A172 (cell line): ENCODE data around the gene CDC42BPA. TPM values are rescaled to one million over a fixed set of nuclear protein-coding genes. Genes with fewer than 3 reads are reported as not detected.

ENCODE experiments used
- DNase-seq: peaks from one replicate; pipeline ENCODE4 v3.0.0-alpha.2; 2015; ENCODE audit warnings: low spot score
- total RNA-seq: library from RNA; depleted of rRNA; stranded (reverse); fragments of >200 nt; shearing (Covaris generic); gene quantifications from 2 replicates; pipeline ENCODE4 v1.2.3, GENCODE V29; 2014

The CDC42BPA gene
- total RNA-seq, 1 experiment from 2014 or later = 36.9 TPM

DNA sequence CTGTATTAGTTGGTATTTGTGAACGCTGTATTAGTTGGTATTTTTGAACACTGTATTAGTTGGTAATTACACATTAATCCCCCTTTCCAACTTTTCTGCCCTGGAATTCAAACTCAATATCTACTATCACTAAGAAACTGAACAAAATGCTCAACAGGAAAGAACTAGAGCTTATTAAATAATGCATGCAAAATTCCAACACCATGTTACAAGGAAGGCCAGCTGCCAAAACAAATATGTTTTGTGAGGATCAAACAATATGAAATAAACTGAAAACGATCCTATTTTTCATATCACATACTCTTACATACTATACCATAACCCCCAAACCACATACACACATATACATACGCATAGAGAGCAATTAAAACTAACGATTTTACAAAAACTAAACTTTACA is 104.9 kb downstream of the CDC42BPA start:
- no peak for DNase-seq

DNA sequence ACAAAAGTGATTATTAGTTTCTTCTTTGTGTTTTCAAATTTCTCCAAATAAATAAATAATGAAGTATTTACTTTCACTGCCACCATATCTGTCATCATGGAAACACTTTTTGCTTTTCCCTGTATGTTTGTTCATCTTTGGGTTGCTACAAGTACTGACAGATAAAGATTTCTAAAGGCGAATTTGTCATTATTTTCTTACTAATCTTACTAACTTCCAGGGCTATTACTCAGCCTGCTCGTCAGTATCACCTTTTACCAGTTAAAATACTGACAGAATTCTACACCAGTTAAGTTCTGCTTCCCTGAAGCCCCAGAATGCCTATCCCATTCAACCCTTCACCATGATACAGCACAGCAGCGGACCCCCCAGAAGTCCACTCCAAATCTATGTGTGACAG is 106.1 kb downstream of the CDC42BPA start:
- no peak for DNase-seq

DNA sequence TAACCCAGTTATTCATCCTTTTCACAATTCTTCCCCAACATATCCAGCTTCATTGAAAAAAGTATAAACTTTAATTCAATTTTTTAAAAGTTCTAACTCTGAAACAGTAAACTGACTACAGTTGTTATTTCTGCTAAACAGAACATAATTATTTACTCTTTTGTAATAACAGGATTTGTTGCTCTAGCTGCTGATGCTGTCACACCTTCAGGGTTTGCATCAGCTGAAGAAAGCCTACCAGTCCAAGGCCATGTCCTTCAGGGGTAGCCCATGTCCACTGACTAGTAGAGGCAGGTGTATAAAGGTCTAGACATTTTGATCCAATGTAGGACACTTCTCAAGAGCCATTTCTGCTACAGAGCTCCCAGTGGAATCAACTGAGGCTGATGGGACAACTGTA is 107.7 kb downstream of the CDC42BPA start:
- no peak for DNase-seq

DNA sequence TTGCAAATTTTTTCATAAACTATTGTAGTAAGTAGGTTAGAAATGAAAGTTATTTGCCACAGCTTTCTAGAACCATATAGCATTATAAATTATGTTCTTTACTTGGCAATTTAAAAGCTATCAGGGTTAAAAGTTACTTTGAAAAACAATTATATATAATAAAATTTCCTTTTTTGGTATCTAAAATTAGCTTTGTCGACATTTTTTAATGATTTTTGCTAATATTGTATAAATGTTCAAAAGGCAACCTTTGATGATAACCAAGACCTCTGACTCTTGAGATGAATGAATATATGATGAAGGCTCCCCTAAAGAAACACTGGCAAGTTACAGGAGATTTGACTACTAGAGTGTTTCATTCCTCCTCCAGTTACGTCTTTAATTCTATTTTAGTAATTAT is 121.2 kb downstream of the CDC42BPA start:
- DNase-seq = no peak

DNA sequence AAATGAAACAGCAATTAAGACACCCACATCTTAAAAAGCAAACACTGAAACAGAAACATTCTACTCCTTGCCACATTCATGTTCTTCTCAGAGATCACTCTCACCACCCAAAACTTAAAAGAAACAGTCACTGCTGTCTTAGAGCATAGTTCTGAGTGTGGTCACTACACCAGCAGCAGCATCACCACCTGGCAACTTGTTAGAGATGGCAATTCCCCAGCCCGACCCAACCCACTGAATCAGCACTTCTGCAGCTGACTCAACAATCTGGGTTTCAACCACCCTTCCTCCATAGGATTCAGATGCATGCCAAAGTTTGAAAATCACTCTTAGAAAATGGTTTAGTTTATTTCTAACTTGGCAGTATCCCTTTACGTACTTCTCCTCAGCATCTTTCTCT is 126.1 kb downstream of the CDC42BPA start:
- DNase-seq = peak; percentile 89

DNA sequence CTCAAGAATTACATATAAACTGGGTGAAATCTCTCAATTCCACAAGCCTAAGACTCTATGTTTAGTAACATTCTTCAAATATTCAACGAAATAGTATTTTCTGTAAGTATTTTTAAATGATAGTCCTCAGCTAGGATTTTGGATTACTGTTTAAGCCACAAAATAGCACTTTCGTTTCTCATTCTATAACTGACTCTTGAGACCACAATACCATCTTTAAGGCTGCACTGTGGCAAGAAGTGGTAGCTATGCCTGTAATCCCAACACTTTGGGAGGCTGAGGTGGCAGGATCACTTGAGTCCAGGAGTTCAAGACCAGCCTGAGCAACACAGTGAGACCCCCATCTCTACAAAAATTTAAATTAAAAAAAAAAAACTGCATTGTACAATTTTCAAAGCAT is 126.7 kb downstream of the CDC42BPA start:
- no peak for DNase-seq

DNA sequence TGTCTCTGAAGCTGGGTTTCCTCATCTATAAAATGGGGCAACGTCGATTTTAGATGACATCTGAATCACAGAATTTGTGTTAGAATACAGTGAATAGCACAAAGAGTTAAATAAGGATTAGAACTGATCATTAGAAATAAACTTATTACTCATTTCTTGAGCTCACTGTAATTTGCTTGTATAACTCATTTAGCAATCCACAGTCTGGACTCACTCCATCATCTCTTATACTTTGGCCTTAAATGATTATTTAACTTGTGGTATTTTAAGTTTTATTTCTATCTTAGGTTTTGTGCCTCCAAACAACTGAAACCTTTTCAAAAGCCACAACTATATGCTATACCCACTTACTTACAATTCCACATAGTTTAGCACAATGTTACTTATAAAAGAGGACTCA is 128.0 kb downstream of the CDC42BPA start:
- no peak for DNase-seq

DNA sequence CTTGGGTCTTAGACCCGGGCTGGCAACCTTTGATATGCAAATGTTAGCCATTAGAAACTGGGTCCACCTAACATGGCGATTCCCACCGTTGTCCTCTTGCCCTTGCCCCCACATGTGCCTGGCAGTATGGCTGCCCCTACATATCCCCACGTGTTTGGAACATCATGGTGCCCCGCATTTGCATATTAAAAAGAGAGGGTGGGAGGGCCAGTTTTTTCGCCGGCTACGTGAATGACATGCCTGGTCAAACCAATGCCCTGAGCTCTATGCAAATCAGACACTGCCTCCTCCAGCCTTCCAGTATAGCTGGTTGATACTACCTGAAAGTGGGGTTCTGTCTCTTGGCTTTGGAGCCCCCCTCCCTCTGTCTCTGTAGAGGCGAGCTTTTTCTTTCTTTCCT is 133.0 kb downstream of the CDC42BPA start:
- DNase-seq = no peak

DNA sequence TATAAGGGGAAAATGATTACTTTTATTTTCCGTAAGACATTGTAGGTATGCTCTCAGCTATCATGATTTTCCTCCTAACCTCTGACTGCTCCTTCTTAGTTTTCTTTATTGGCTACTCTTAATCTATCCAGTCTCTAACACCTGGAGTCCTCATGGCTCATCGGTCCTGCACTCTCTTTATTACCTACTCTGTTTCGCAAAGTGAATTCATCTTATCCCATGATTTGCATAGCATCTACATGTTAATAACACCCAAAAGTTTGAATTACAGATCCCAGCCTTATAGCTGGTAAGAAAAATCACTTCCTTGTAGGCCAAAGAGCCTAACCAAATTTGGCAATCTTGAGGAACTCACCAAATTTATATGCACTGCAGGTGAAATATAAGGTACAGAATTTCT is 136.3 kb downstream of the CDC42BPA start:
- no peak for DNase-seq

DNA sequence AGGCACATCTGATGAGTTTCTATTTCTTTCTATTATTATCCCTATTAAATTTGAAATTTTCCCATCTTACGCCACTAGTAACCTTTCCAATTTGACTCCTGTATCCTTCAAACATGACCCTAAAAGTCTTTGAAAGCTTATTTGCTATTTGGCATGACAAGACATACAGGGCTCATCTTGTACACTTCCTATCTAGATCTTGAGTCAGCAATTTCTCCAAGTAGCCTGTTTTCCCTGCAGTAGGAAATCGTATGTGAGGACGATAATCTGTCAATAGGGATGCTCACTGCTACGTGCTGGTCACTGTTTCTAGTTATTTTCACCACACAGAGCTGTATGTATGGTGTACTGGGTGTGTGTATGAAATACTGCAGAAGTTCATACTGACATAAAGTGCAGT is 142.7 kb downstream of the CDC42BPA start:
- DNase-seq = no peak

DNA sequence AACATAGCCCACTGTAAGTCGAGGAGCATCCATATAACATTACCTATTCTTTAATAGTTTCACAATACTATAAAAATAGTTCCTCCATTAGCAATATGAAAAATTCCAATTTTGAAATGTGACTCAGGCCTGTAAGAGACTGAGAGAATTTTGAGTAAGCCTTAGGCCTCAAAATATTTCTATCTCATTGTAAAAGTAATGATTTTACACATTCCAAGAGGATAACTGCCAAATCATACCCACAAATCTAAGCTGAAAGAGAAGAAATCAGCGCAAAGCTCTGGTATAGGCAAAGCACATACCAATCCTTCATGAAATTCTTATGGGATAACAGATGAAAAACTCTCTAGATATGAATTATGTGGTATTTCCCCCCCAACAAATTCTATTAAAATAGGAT is 144.1 kb downstream of the CDC42BPA start:
- no peak for DNase-seq

DNA sequence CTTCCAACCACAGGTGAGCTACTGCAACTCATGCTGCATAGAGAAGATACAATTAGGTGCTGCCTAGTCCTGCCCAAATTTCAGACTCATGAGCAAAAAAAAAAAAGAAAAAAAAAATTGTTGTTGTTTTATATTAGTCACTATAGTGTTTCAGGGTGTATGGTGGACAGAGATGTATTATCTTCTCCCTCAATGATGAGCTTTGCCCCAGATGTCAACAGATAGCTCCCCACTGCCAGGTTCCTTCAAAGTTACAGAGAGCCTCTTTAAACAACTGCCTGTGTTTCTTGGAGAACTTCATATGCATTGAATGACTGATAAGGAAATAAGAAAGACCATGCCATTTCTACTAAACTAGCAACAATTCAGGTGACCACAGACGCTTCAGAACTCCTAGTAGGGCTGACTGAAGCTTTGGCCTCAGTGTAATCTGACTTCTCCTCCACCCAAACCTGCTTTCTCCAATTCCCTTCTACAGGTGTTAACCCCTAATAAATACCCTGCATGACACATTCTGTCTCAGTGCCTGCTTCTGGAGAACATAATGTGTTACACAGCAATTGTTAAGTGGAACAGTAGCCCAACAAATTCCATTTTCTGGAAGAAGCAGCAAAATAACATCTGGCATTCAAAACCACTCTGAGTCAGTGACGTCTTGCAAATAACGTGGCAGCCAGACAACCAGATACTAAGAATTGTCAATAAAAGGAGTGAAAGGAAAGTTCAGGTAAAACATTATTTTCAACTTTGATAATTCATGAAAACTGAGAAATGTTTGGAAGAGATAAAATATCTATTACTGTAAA is 147.7 kb downstream of the CDC42BPA start:
- no peak for DNase-seq

DNA sequence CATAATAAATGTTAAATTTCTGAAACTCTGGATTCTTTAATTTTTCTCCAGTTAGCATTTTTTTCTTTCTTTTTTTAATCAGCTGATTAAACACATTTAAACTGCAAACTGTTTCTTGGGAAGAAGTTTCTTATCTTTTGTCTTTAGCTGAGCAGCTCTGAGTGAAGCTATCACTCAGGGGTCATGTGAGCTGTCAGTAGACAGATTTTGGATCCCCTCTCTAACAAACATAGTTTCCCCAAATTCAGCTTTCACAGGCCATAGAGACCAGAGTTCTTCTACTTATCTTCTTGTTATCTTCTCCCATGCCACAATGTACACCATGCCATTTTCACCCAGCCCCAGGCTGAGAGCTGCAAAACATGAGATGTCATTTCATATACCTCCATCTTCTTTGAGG is 148.9 kb downstream of the CDC42BPA start:
- DNase-seq = no peak

DNA sequence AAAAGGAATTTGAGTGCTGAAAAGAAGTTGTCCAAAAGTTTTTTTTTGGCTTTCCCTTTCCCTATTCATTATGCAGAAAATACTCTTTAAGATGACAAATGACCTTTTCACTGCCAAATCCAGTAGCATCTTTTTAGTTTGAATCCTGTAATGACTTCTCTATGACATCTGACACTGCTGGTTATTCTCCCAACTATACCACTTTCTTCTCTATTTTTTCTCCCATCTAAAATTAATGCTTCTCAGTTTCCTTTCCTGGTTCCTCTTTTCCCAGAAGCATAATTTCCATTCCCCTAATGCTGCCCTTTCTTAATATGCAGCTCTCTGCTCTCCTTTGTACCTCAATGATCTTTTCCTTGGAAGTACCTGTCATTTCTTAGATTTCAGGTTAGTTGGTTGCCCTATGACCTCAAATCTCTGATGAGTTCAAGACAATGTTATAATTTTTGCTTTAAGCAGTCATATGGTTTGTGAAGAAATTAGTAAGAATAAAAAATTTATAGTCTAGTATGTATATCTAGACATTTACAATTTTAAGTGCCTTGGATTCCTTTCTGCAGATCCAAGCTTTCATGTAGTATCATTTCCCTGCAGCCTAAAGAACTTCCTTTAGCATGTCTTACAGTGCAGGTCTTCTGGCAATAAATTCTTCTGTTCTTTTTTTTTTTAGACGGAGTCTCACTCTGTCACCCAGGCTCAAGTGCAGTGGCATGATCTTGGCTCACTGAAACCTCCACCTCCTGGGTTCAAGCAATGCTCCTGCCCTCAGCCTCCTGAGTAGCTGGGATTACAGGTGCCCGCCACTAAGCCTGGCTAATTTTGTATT is 150.8 kb downstream of the CDC42BPA start:
- no peak for DNase-seq

DNA sequence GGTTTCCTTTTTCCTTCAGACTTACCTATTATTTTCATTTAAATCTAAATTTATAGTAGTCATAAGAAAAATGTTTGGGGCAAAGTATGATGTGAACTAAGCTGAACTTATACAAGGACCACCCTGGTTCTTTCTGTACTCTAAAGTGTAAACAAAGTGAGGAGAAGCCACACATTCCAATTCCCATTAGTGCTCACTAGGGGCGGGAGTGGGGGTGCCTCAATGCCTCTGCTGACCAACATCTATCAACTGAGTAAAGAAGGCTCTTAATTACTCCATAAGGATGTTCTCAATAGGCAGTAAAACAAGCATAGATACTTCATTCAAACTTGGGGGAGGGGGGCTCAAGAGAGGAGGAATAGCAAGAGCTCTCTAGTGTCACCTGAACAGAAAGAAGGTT is 151.7 kb downstream of the CDC42BPA start:
- DNase-seq = no peak

DNA sequence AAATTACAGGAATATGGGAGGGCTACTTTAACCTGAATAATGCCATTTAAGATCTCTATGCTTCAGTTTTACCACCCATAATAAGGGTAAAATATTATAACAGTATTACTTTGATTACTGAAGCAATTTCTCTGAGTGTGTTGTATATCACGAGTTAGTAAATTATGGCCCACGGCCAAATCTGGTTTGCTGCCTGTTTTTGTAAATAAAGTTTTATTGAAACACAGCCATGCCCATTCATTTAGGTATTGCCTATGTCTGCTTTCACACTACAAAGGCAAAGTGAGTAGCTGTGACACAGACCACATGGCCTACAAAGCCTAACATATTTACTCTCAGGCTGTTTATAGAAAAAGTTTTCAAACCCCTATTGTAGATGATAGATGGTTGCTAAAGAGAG is 156.8 kb downstream of the CDC42BPA start:
- no peak for DNase-seq

DNA sequence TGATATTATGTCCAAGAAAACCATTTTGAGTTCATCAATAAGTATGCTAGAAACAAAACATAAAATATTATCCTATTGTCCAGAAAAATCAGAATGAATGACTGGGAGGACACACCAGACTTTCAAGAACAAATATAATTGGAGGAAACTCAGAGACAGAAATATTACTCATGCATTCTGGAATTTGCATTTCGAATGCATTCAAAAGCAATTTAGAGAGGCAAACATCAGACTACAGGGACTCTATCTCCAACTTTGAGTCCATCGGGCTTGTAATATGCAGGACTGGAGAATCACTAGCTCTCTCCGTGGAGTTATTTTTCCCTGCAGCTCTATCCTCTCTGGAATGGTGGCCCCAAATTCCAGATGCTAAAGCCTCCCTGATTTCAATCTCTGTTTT is 161.8 kb downstream of the CDC42BPA start:
- DNase-seq = no peak

DNA sequence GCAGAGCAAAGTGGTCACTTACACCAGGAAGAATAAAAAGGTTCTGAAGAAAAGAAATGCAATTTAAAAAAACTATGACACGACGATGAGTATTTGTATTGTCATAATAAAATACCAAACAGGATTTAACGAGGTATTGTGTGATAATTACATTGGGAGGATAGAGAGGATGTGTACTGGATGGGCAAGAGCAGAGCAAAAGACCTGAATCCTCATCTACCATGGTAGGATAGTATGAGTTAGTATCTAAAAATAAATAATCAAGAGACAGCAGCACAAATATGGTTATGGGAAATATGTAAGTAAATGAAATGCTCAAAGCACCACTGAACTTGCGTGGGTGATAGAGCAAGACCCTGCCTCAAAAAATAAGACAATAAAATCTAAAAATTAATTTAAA is 162.6 kb downstream of the CDC42BPA start:
- DNase-seq = no peak

DNA sequence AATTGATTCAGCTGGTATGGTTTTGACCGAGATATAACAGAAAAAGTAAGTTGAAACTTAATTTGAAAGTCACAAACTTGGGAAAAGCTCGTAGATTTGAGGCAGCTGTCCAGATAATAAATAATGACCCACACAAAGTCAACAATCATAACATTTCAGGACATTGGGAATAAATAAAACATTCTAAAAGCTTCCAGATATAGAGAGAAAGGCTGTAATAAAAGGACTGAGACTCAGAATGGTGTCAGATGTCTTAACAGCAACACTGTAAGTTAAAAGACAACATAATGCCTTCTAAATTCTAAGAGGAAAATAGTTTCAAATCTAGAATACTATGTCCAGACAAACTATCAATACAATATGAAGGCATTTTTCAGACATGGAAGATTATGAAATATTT is 163.3 kb downstream of the CDC42BPA start:
- DNase-seq = no peak

DNA sequence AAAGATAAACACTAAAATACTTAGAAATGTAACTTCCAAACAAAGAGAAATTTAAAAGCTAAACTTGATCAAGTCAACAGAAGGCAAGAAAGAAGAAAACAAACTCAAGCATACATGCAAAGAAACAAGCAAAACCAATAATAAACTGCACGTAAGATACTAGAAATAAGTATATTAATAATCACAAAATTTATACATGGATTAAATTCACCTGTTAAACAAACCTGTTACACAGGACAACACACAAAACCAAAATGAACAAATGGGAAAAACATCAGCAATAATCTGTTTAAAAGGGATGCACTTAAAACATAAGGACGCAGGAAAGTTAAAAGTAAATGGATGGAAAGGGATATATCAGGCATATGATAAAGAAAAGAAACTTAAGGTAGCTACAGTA is 165.8 kb downstream of the CDC42BPA start:
- DNase-seq = no peak

DNA sequence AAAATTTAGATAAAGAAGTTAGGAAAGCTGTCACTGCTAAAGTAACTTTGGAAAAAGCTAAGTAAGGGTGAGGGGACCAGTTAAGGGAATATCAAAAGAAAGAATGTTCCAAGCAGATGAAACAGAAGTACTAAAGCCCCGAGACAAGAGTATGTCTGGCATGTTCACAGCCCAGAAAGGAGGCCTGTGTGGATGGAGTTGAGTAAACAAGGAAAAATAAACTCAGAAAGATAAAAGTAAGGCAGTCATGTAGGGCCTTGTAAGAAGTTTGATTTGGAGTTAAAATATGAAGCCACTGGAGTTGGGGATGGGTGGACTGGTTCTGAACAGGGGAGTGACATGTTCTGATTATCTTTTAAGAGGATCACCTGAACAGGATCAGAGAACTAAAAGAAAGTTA is 177.9 kb downstream of the CDC42BPA start:
- no peak for DNase-seq

DNA sequence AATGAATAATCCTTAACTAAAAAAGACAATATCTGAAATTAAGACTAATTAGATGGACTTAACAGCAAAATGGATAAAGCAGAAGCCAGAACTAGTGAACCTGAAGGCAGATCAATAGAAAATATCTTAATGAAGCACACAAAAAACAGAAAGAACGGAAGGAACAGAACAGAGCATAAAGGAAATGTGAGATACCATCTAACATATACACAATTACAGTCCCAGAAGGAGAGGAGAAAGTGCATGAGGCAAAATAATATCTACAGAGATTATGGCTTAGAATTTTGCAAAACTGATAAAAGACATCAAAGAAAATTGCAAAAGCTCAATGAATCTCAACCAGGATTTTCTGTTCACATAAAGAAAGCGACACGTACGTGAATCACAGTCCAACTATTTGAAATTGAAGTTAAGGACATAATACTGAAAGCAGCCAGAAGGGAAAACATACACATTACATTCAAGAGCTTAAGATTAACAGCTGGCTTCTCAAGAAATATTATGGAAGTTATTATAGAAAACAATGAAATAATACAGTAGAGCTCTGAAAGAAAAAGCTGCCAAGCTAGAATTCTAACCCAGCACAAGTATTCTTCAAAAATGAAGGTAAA is 182.0 kb downstream of the CDC42BPA start:
- no peak for DNase-seq
